GM19438 (cell line): ENCODE measurements around the gene TBX3.

Source experiments
- ATAC-seq: cut with Tn5 transposase; IDR thresholded peaks from one replicate; pipeline ENCODE4 v1.9.1; 2021; ENCODE audit warnings: low read depth; ENCODE audit not compliant: unreplicated experiment

The TBX3 gene

GRCh38 chr12:114669401-114670290, 14.3 kb downstream of the TBX3 start:
- no peak for ATAC-seq

GRCh38 chr12:114668886-114669288, 15.1 kb downstream of the TBX3 start:
- ATAC-seq, result no peak

- ATAC-seq, result no peak
These were observed 15.7 kb downstream of the TBX3 start for GRCh38 chr12:114668151-114668885.

- ATAC-seq, result no peak
These were observed 16.3 kb downstream of the TBX3 start for GRCh38 chr12:114667669-114668150.

- no peak for ATAC-seq
These were observed 17.0 kb downstream of the TBX3 start for GRCh38 chr12:114666746-114667668.

GRCh38 chr12:114665411-114666260, 18.3 kb downstream of the TBX3 start:
- ATAC-seq, result no peak

- no peak for ATAC-seq
These were observed 19.2 kb downstream of the TBX3 start for GRCh38 chr12:114664651-114665320.

- ATAC-seq, result no peak
These were observed 21.3 kb downstream of the TBX3 start for GRCh38 chr12:114662512-114663177.

- ATAC-seq, result no peak
These were observed 22.7 kb downstream of the TBX3 start for GRCh38 chr12:114661245-114661644.

- no peak for ATAC-seq
These were observed 24.9 kb downstream of the TBX3 start for GRCh38 chr12:114659084-114659483.

- no peak for ATAC-seq
These were observed 26.0 kb downstream of the TBX3 start for GRCh38 chr12:114658002-114658441.

GRCh38 chr12:114657597-114657920, 26.4 kb downstream of the TBX3 start:
- ATAC-seq, result no peak

GRCh38 chr12:114656906-114657596, 26.9 kb downstream of the TBX3 start:
- ATAC-seq, result no peak

GRCh38 chr12:114655934-114656749, 27.8 kb downstream of the TBX3 start:
- ATAC-seq, result no peak

GRCh38 chr12:114649585-114649984, 34.4 kb downstream of the TBX3 start:
- no peak for ATAC-seq

GRCh38 chr12:114648711-114649110, 35.3 kb downstream of the TBX3 start:
- ATAC-seq, result no peak

- no peak for ATAC-seq
These were observed 45.1 kb downstream of the TBX3 start for GRCh38 chr12:114638790-114639435.
